Activated CD4-positive, alpha-beta T cell treated with anti-CD3 and anti-CD28 coated beads, Interleukin-2, Interleukin-4, amounts not matched to agents 100 ng/mL and 50 ng/mL, durations not matched to agents 16 hours and 8 hours (primary cell): ENCODE data around the gene MICAL1.
"Not testable (repeated sequence)": the region's sequence is repeated elsewhere in the genome, so short reads cannot be mapped to it uniquely, and the experiment has no call there.

Source experiments
- DNase-seq: peaks from one replicate; pipeline ENCODE4 v3.0.0-alpha.2; 2020; ENCODE audit warnings: low spot score

MICAL1 gene

DNA sequence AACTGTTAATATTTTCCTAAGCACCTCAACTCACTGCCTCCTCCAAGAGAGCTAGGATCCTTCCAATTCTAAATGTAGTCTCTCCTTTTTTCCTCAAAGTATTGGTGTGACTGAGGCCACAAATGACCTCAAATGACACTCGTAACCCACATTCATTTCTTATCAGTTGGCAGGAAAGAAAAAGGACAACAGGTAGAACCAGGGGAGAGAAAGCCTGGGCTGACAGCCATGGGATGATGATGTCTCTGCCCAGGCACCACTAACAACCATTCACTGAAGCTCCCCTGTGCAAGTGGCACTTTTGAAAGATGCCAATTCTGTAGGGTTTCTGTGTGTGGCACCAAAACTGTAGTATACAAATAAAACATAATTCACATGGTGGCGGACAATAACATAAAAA lies 20.1 kb upstream of the MICAL1 start:
- DNase-seq: no peak

DNA sequence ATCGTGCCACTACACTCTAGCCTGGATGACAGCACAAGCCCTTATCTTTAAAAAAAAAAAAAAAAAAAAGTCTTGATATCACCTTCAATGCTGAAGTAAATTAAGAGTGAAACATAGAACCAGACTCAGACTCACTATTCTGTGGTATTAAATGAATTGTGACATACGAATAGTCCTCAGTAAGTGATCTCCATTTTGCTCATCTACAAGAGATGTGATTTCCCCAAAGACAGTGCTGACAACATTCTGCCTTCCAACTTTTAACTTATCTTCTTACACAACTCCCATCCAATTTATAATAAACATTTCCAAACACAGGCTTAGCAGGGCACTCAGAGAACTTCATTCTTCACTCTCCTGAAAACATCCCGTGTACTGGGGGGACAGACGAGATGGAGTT lies 19.4 kb upstream of the MICAL1 start:
- no peak for DNase-seq

DNA sequence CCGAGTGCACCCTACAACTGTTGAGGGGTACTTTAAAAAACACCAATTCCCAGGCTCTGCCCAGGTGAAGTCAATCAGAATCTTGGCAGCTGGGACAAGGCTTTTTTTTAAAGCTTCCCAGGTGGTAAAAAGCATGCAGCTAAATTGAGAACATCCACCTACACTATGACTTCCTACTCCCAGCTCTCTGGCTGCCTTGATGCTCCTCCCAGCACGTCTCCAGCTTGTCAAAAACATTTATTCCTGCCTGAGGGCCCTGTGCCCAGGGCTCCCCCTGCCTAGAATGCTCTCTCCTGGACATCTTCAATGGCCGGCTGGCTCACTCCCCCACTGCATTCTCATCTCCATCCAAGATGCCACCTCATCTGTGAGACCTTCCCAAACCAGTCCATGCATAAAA lies 17.5 kb upstream of the MICAL1 start:
- DNase-seq: no peak

DNA sequence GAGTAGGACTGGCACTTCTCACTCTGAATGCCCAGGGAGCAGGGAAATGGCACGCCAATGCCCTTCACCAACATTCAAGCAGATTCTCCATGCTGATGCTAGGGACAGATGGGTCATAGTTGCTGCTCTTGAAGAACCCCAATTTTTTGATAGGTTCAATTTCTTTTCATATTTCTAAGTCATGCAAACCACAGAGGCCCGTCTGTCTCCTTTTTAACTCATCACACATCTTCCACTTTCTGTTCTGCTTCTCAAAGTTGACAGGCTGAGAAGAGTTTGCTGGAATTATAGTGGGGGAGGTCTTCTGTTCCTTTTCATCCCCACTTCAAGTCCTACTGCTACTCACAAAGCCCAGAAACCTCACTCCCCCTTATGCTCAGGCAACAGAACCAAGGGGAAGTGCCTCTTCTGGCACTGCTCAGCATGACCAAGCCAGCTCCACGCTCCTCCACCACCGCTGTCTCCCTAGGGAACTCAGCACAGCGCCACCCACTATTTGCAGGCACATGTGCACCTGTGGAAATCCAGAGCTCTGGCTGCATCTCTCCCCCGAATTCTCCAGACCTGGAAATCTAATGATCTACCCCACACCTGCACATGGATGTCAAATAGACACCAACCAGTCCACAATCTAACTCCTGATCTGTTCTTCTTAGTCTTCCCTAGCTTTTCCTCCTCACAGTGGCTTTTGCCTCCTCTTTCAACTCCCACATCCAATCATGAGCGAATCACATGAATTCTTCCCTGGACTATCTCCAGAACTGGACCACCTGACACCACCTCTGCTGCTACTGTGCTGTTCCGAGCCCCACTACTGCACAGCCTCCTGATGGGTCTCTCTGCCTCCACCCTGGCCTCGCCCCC lies 16.8 kb upstream of the MICAL1 start:
- DNase-seq: no peak

DNA sequence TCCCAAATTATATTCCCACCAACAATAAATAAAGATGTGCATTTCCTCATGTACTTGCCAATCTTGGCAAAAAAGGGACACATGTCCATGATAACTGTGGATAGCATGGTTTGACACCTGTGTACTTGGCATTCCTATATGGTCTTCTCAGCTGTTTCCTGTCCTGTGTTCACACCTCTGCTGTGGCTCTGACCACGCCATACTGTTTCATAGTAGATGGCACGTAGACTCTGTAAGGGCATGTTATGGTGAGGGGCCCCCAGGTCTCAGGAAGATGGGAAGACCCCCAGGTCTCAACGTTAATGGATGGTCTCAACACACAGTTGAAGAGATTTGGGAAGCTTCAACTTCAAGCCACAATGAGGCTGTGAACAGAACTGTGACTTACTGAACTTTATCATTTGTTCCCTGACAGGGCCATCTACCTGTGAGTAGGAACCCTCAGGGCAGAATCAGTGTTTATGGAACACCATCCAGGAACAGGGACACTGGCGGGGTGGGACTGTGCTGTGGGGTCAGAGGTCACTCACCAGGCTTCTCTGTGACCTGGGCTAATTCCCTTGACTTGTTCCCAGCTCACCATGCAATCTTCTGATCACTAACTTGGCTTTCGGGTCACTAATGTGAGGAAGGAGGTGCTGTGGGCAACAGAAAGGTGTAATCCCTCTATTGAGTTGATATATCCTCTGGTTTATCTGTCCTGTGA lies 15.7 kb upstream of the MICAL1 start:
- no peak for DNase-seq

DNA sequence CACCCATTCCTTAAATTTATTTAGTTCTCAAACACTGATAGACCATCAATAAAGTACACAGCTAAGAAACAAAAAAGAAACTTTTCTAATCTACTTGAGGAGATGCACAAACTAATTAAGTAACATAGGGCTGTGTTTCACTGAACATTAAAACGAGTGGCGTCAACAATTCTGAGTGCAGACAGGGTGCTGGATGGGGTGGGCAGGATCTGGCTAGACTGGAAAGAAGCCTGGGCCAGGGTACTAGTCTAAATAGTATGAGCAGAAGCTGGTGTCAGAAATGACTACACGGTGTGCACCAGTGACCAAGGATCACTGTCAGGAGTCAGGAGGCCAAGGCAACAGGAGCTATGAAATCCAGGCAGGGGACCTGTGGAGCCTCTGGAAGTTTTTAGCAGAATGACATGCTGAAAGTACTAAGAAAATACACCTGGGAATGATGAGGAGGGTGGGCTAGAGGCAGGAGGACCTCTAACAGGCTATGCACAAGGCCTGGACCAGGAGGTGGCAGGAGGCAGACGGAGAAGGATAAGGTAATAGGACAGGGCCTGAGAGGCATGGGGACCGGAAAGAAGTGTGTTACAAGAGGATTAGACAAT lies 14.1 kb upstream of the MICAL1 start:
- no peak for DNase-seq

DNA sequence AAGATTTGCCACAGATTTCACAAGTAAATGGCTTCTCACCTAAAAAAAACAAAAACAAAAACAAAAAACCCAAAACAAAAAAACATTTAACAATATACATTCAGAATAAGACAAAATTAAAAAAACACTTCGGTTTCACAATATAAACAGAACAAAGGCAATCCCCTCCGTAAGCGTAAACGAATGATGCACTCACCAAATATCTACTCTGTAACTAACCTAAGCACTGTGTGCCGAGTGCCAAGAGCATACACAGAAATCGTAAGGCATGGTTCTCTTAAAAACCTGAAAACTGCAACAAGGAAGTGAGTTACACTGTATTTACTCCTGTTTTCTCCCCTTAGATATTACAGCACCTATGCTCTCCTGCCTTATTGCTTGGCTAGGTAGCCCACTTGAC lies 12.1 kb upstream of the MICAL1 start:
- no peak for DNase-seq

DNA sequence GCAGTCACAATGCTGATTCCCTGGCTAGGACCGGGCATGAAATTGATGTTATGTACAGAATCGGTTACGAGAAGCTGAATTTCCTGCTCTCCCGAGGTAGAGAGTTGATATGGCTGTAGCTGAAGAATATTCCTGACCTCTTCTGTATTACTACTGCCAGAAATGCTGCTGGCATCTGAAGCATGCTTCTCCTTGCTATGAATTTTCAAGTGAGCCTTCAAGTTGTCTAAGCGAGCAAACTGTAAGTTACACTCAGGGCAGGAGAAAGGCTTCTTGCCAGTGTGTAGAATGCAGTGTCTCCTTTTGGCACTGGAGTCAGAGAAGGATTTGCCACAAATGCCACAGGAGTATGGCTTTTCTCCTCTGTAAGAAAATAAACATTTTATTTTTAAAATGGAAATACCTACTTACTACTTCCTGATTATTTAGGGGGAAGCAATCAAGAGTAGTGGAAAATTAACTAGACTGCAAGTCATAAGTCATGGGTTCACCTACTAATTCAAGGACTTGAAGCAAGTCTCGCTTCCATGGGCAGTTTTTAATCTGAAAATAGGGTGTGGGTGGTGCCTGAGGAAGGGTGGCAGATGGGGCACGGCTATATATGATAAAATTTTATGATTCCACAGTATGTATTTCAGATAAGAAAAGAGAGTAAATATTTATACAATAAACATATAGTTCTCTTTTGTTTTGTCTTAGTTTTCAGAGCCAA lies 10.8 kb upstream of the MICAL1 start:
- DNase-seq: no peak

DNA sequence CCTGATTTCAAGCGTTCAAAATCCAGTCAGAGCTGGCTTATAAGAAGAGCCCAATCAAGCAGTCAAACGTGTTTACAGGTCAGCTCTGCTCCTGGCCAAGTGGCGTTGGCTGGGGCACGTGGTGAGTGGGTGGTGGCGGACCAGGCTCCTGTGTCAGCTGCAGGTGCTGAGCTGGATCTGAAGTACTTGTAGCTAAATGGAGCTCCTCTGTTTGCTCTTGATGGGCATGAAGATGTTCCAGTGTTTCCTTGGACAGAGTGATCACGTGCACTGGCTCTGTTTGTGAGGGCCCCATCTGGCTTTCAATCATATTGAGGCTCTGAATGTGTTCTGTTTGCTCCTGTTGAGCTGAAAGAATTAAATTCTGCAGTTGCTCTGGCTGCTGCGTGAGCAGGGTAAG lies 10.2 kb upstream of the MICAL1 start:
- no peak for DNase-seq

DNA sequence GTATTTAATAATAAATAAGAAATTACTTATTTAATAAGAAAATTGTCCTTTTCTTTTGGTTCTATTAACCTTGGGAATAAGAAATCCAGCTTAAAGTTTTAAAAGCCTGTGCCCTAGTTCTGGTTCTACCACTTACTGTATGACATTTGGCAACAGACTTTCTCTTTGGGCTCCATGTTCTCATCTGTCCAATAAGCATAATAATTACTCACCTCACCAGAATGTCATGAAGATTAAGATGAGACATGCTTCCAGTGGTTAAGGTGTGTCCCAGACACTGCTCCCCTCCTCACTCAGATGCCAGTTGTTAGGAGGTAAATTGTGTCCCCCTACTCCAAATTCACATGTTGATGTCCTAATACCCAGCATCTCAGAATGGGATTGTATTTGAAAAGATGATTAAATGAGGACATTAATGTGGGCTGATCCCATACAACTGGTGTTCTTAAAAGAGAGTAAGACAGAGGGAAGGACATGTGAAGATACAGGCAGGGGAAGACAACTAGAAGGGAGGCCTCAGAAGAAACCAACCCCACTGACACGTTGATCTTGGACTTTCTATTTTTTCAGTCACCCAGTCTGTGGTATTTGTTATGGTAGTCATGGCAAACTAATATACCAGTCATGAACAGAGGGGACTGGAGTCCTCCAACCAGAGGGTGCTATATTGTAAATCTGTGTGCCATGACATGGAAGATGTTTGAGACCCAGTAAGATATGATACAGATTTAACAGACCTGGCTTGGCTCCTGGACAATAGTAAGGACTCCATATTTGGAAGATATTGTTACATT lies 6.4 kb upstream of the MICAL1 start:
- no peak for DNase-seq

DNA sequence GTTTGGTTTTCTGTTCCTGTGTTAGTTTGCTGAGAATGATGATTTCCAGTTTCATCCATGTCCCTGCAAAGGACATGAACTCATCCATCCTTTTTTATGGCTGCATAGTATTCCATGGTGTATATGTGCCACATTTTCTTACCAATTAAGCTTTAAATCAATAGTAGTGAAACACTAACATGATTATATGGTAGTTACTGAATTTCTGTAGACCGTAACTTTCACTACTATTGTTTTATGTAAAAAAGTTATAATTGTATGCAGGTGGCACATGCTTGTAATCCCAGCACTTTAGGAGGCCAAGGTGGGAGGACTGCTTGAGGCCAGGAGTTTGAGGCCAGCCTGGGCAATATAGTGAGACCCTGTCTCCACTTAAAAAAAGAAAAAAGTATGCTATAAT lies 5.6 kb upstream of the MICAL1 start:
- DNase-seq: not testable (repeated sequence)

DNA sequence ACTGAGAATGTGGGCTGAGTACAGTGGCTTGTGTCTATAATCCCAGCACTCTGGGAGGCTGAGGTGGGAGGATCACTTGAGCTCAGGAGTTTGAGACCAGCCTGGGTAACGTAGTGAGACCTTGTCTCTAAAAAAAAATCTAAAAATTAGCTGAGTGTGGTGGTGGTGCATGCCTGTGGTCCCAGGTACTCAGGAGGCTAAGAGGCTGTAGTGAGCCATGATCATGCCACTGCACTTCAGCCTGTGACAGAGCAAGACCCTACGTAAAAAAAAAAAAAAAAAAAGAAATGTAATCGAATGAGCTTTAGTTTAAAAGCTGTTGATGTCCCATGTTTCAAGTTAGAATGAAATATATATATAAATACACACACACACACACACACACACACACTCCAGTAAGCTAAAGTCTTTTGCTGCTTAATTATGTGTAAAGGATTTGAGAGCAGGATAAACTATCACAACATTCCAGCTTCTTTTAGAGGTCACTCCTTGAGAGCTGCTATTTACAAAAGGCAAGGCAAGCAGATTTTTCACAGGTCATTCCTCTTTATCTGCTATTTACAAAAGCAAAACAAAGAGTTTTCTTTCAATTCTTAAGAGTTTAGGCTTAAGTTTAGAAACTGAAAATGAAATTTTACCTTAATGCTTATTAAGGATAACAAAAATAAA lies 4.7 kb upstream of the MICAL1 start:
- DNase-seq: no peak

DNA sequence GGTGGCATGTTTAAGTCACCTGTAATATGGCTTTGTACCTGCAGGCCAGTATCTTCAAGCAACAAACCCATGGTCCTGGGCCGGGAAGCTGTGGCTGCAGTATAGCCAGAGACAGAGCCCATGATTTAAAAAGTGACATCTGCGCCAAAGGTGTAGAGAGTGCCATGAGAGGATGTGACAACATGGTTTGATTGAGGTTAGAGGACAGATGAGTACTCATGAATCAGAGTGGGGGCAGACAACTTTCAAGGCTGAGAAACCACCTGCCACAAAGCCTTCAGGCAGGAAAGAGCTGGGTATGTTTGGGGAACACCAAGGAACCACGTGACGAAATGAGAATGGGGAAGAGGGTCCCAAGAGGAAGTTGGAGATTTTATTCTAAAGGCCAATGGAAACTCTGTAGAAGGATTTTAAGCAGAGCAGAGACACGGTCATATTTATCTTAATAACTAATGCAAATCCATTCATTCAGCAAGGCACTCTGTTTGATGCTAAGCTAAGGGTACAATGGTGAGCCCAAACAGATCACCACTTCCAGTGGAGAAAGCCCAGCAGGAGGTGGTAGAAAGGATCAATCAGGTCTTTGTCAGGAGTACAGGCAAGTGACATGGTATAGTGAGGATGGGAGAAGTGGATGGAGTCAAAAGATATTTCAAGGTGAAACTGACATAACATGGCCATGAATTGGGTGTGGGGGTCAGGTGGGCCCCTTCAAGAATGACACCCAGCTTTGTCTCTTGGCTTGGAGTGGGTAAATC lies 3.4 kb upstream of the MICAL1 start:
- peak; percentile 70 for DNase-seq

DNA sequence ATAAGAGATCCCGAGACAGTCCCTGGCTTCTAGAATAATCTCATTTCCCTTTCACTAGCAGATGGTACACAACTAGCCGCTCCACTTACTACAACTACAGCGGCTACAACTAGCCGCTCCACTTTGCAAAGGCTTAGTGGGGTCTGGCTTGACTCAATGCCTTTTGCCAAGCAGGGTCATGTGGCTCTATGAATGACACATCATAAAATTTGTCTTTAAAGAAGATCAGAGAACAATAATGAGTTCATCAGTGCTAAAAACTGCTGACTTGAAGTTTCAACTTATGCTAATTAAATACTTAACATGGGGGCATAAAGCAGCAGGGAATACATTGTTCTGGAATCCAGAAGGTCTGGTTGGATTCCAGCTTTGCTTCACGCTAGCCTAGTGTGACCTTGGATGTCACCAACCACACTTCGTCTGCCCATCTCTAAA lies 2.0 kb upstream of the MICAL1 start:
- DNase-seq: no peak

DNA sequence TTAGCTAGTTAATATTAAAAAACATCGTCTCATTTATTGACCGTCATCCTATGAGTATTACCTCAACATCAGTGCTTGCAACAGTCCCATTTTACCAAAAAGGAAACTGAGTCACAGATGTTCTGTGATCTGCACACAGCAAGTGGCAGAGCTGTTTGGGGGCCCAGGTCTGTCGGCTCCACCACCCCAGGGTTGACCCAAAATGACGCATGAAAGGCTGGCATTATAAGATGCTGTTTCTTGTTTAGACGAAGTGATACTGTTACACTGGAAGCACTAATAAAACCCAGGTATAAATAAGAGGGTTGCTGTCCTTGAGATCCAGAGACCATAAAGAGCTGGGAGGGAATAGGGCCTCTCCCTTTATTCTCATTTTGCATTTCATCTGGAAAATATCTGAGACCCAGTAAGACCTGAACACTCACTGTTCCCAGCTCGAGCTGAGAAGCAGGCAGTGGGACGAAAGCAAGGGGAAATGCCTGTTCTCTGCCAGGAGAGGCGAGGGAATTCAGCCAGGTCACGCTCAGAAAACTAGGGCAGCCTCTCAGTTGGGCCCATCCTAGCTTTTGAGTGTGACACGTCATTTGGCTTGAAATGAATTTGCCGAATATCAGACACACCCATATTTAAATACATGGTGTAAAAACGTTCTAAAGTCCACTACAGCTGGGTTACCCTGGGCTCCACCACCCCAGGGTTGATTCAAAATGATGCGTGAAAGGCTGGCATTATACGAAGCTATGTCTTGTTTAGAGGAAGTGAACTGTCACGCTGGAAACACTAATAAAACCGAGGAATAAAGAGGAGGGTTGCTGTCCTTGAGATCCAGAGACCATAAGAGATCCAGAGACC lies 1.4 kb upstream of the MICAL1 start:
- DNase-seq: no peak

DNA sequence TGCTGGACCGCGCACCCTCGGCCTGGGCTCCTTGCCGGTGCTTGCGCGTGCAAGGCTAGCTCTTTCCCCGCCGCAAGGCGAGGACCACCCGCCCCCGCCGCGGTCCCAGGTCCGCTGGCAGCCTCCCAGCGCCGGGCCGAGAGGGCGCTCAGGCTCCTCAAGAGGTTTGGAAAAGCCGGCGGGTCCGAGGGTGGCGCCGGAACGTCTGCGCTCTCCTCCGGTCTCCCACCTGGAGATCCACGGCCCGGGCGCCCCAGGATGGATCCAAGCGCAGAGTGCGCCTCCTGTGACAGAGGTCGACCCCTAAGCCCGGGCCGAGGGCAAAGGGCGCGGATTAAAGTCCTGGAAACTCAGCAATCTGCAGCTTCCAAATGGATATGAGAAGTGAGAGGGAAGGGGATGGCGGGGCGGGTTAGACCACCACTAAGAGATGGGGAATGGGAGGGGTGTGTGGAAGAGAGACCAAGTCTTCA lies 575 bp upstream of the MICAL1 start:
- DNase-seq: no peak

DNA sequence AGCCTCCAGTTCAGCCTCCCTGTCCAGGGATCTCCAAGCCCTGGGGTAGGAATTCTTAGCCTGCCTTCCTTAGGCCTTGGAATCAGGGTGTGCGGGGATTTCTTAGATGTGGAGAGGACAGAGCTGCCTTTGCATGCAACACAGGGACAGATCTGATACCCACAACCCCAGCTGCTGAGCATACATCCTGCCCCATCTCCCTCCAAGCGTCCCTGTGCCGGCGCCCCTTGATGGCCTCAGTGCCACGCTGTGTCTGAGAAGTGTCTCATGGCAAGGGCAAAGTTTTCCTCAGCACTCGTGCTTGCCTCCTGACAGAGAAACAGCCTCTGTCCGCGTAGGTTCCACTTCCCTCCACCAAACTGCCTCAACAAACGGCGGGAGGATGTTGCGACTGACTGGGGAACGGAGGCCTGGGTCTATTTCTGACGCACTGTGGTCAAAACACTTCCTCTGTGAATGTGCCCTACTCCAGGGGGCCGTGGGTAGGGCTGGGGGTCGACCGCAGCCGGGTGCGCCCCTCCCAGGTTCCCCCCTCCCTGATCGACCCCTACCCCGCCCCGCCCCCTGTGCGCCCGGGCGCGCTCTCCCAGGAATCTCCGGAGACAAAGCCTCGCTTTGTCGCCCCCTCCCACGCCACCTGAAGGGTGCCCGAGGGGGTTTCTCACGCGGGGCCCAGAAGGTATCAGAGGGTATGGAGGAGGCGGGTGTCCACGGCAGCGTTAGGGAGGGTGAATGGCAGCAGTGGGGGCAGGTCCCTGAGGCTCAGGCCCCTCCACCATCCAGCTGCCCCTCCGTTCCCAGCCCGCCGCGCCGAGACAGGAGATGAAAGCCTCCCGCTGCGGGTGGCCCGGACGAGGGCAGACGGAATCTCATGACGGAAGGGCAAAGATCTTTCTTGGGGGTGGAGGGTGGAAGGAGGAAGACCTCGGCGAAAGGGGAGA lies 806 bp downstream of the MICAL1 start:
- DNase-seq: peak; percentile 79
